HG02763 (cell line): ENCODE measurements around the gene SLC66A2.
A peak's percentile ranks its signal among the peaks of the same experiment; 100 is the strongest.
"Not testable (repeated sequence)": the region's sequence is repeated elsewhere in the genome, so short reads cannot be mapped to it uniquely, and the experiment has no call there.

Experiments
- ATAC-seq: cut with Tn5 transposase; IDR thresholded peaks from one replicate; pipeline ENCODE4 v1.9.1; 2021; ENCODE audit warnings: mild to moderate bottlenecking, moderate library complexity; ENCODE audit not compliant: unreplicated experiment

SLC66A2 gene

GRCh38 chr18:79971211-79971952 lies 19.9 kb upstream of the SLC66A2 start:
- no peak for ATAC-seq

- no peak for ATAC-seq
Measured at GRCh38 chr18:79970419-79971133, 19.1 kb upstream of the SLC66A2 start.

GRCh38 chr18:79965119-79965902 lies 13.9 kb upstream of the SLC66A2 start:
- no peak for ATAC-seq

- ATAC-seq = peak; percentile 67
Measured at GRCh38 chr18:79964330-79965118, 13.1 kb upstream of the SLC66A2 start, which contains the start of gene HSBP1L1. TSS of gene HSBP1L1 (plus strand) at chr18:79964643. CDS start at chr18:79964736, 93 bp downstream.

- no peak for ATAC-seq
Measured at GRCh38 chr18:79963658-79964329, 12.3 kb upstream of the SLC66A2 start.

- peak; percentile 42 for ATAC-seq
Measured at GRCh38 chr18:79962835-79963657, 11.6 kb upstream of the SLC66A2 start.

GRCh38 chr18:79962311-79962710 lies 10.9 kb upstream of the SLC66A2 start:
- no peak for ATAC-seq

GRCh38 chr18:79961527-79962291 lies 10.3 kb upstream of the SLC66A2 start:
- no peak for ATAC-seq

- no peak for ATAC-seq
Measured at GRCh38 chr18:79960921-79961526, 9.6 kb upstream of the SLC66A2 start.

GRCh38 chr18:79960161-79960801 lies 8.8 kb upstream of the SLC66A2 start:
- ATAC-seq = not testable (repeated sequence)

- no peak for ATAC-seq
Measured at GRCh38 chr18:79958981-79959380, 7.5 kb upstream of the SLC66A2 start.

GRCh38 chr18:79956276-79956675 lies 4.8 kb upstream of the SLC66A2 start:
- no peak for ATAC-seq

GRCh38 chr18:79955302-79956075 lies 4.0 kb upstream of the SLC66A2 start:
- no peak for ATAC-seq

GRCh38 chr18:79954791-79955190 lies 3.3 kb upstream of the SLC66A2 start:
- ATAC-seq = no peak

- ATAC-seq = no peak
Measured at GRCh38 chr18:79953971-79954651, 2.7 kb upstream of the SLC66A2 start.

GRCh38 chr18:79952996-79953559 lies 1.6 kb upstream of the SLC66A2 start:
- no peak for ATAC-seq
